Erythroblast (primary cell): ENCODE data around the gene CXCL17.
"Not testable (repeated sequence)": the region's sequence is repeated elsewhere in the genome, so short reads cannot be mapped to it uniquely, and the experiment has no call there.

Experiments
- DNase-seq, 2 experiments: peaks; one replicate each; lab custom pipeline; 2025; lab: John Stamatoyannopoulos, UW
- GATA1 ChIP-seq: IDR thresholded peaks from 2 replicates; pipeline ENCODE4 v1.6.1; 2011; ENCODE audit warnings: low read depth, mild to moderate bottlenecking, control low read depth, low read length, moderate library complexity
- POLR2A ChIP-seq: IDR thresholded peaks from 2 replicates; pipeline ENCODE4 v1.6.1; 2011; ENCODE audit warnings: mild to moderate bottlenecking, low read length

CXCL17 gene

GRCh38 chr19:42472402-42473147, 29.8 kb upstream of the CXCL17 start:
- TF ChIP-seq GATA1 = no peak
- TF ChIP-seq POLR2A = no peak
- DNase-seq = no peak

- DNase-seq = no peak
- TF ChIP-seq GATA1 (no peak), POLR2A (no peak)
Measured at GRCh38 chr19:42471554-42472249, 29.0 kb upstream of the CXCL17 start.

- TF ChIP-seq GATA1 (no peak), POLR2A (no peak)
- no peak for DNase-seq
Measured at GRCh38 chr19:42469311-42470235, 26.8 kb upstream of the CXCL17 start.

GRCh38 chr19:42468273-42468796, 25.6 kb upstream of the CXCL17 start:
- TF ChIP-seq GATA1 (no peak), POLR2A (no peak)
- DNase-seq = no peak

- TF ChIP-seq GATA1 (no peak), POLR2A (no peak)
- DNase-seq = no peak
Measured at GRCh38 chr19:42467183-42467760, 24.5 kb upstream of the CXCL17 start.

GRCh38 chr19:42466521-42467182, 23.9 kb upstream of the CXCL17 start:
- TF ChIP-seq GATA1 = no peak
- no peak for TF ChIP-seq POLR2A
- no peak for DNase-seq

- TF ChIP-seq POLR2A (no peak), GATA1 (no peak)
Measured at GRCh38 chr19:42465827-42466280, 23.1 kb upstream of the CXCL17 start.

GRCh38 chr19:42461700-42462324, 19.1 kb upstream of the CXCL17 start:
- DNase-seq = no peak
- TF ChIP-seq GATA1 = no peak
- TF ChIP-seq POLR2A = no peak

More at GRCh38 chr19:42465827-42466280, 23.1 kb upstream of the CXCL17 start:
- no peak for DNase-seq

- not testable (repeated sequence) for DNase-seq
Measured at GRCh38 chr19:42461231-42461630, 18.5 kb upstream of the CXCL17 start.

- DNase-seq = no peak
- no peak for TF ChIP-seq GATA1
- TF ChIP-seq POLR2A = no peak
Measured at GRCh38 chr19:42459926-42460325, 17.2 kb upstream of the CXCL17 start.

GRCh38 chr19:42455621-42456081, 12.9 kb upstream of the CXCL17 start:
- no peak for TF ChIP-seq GATA1
- TF ChIP-seq POLR2A = no peak
- DNase-seq = no peak

- TF ChIP-seq POLR2A = no peak
- no peak for DNase-seq
Measured at GRCh38 chr19:42455086-42455485, 12.3 kb upstream of the CXCL17 start.

GRCh38 chr19:42452590-42452989, 9.8 kb upstream of the CXCL17 start:
- TF ChIP-seq GATA1 (no peak), POLR2A (no peak)
- DNase-seq = no peak
